Activated naive CD8-positive, alpha-beta T cell (primary cell): Measurements from ENCODE around the gene PPFIBP2.
"Not testable (repeated sequence)": the region's sequence is repeated elsewhere in the genome, so short reads cannot be mapped to it uniquely, and the experiment has no call there.

Source experiments
- H3K27ac Mint-ChIP-seq: one replicate; pipeline ENCODE4 v1.8.0; 2021; ENCODE audit warnings: mixed read lengths
- H3K27me3 Mint-ChIP-seq: one replicate; pipeline ENCODE4 v1.8.0; 2021; ENCODE audit warnings: mixed read lengths
- H3K36me3 Mint-ChIP-seq: one replicate; pipeline ENCODE4 v1.8.0; 2021; ENCODE audit warnings: mixed read lengths
- H3K4me1 Mint-ChIP-seq: one replicate; pipeline ENCODE4 v1.8.0; 2021; ENCODE audit warnings: low read depth, mixed read lengths
- H3K4me3 Mint-ChIP-seq: one replicate; pipeline ENCODE4 v1.8.0; 2021; ENCODE audit warnings: mild to moderate bottlenecking, mixed read lengths
- H3K9me3 Mint-ChIP-seq: one replicate; pipeline ENCODE4 v1.8.0; 2021; ENCODE audit warnings: low read depth, mixed read lengths

The PPFIBP2 gene

DNA sequence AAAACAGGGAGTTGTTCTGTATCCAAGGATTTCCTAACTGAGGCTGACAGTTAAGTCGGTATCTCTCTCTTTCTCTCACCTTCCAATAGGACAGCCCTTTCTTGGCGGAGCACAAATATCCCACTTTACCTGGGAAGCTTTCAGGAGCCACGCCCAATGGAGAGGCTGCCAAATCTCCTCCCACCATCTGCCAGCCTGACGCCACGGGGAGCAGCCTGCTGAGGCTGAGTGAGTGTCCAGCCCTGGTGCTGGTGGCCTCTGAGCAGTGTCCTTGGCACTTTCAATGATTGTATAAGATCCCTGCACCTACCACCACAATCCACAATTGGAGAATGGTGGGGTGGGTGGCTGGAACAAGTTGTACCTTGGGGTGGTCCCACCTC is 125.8 kb downstream of the PPFIBP2 start:
- Mint-ChIP-seq H3K27ac (no peak overlapping the region), H3K36me3 (peaks cover 18% of the 10 kb centered on the region), H3K27me3 (no peaks in the 10 kb centered on the region), H3K9me3 (no peaks in the 10 kb centered on the region), H3K4me3 (no peak overlapping the region), H3K4me1 (no peaks in the 10 kb centered on the region)

DNA sequence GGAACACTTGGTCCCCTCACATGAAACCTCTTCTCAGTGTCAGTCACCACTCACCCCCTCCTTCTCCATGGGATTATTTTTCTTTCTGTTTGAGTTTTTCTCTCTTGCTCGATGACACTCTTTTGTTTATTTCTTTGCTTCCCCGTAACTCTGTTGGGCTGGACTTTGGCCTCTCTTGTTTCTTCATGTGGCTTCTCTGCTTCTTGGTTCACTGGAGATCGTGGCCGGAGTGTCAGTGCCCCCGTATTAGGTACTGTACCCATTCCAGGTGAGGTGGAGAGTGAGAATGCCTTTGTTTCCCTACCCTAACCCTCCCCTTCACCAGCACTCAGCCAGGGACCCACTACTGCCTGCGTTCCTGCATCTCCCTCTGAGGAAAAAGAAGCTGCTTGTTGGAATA is 127.0 kb downstream of the PPFIBP2 start:
- Mint-ChIP-seq H3K9me3 (no peaks in the 10 kb centered on the region), H3K27me3 (no peaks in the 10 kb centered on the region), H3K27ac (no peak overlapping the region), H3K4me1 (no peaks in the 10 kb centered on the region), H3K36me3 (peaks cover 16% of the 10 kb centered on the region), H3K4me3 (no peak overlapping the region)

DNA sequence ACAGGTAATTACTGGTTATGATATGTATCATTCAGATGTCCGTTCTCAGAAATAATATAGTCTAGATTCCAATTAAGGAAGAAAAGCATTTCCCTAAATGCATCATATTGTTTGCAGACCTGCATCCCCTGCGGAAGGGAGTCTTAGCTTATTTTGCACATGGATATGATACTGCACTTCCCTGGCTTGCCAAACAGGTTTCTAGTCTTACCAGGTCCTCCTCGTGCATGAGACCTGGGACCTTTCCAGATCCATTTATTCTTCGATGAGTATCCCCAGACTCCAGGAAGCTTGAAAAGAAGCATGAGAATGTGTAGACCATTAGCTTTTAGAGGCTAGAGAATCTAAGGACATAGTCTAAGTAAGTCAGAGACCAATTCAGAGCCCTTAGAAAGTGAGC is 128.9 kb downstream of the PPFIBP2 start:
- Mint-ChIP-seq H3K4me3 (no peak overlapping the region), H3K9me3 (no peaks in the 10 kb centered on the region), H3K36me3 (peaks cover 15% of the 10 kb centered on the region), H3K27me3 (no peaks in the 10 kb centered on the region), H3K4me1 (no peaks in the 10 kb centered on the region), H3K27ac (no peak overlapping the region)

- H3K27me3 Mint-ChIP-seq, result no peaks in the 10 kb centered on the region
- H3K4me3 Mint-ChIP-seq, result no peak overlapping the region
- H3K27ac Mint-ChIP-seq, result no peak overlapping the region
- H3K36me3 Mint-ChIP-seq, result peaks cover 10% of the 10 kb centered on the region
- no peaks in the 10 kb centered on the region for H3K4me1 Mint-ChIP-seq
- no peaks in the 10 kb centered on the region for H3K9me3 Mint-ChIP-seq
Measured at GRCh38 chr11:7643314-7643713, 129.5 kb downstream of the PPFIBP2 start.

GRCh38 chr11:7645206-7645605 is 131.4 kb downstream of the PPFIBP2 start:
- no peak overlapping the region for H3K4me3 Mint-ChIP-seq
- no peaks in the 10 kb centered on the region for H3K9me3 Mint-ChIP-seq
- no peaks in the 10 kb centered on the region for H3K4me1 Mint-ChIP-seq
- H3K36me3 Mint-ChIP-seq, result peaks cover 8% of the 10 kb centered on the region
- no peaks in the 10 kb centered on the region for H3K27me3 Mint-ChIP-seq
- H3K27ac Mint-ChIP-seq, result peak overlapping the region; percentile 46

DNA sequence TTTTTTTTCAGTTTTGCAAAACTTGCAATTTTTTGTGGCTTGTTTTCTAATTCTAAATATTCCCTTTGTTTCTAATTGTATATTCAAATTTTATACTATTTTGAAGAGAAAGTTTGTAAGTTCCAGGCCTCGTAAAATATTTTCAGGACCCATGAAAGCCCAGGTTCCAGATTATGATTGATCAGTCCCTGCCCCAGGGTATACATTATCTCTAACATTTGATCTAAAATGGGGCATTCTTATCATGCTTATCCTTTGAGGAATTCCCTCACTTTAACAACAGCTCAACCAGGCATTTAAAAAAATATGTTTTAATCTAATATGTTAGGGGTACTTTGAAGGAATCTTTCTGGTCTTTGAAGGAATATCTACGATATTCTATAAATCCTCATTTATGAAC is 133.1 kb downstream of the PPFIBP2 start:
- peaks cover 9% of the 10 kb centered on the region for H3K36me3 Mint-ChIP-seq
- H3K4me3 Mint-ChIP-seq, result no peak overlapping the region
- no peaks in the 10 kb centered on the region for H3K9me3 Mint-ChIP-seq
- no peaks in the 10 kb centered on the region for H3K4me1 Mint-ChIP-seq
- no peak overlapping the region for H3K27ac Mint-ChIP-seq
- no peaks in the 10 kb centered on the region for H3K27me3 Mint-ChIP-seq

GRCh38 chr11:7648264-7648663 is 134.5 kb downstream of the PPFIBP2 start:
- no peaks in the 10 kb centered on the region for H3K4me1 Mint-ChIP-seq
- H3K9me3 Mint-ChIP-seq, result no peaks in the 10 kb centered on the region
- H3K36me3 Mint-ChIP-seq, result peaks cover 6% of the 10 kb centered on the region
- H3K27ac Mint-ChIP-seq, result no peak overlapping the region
- H3K27me3 Mint-ChIP-seq, result no peaks in the 10 kb centered on the region
- no peak overlapping the region for H3K4me3 Mint-ChIP-seq

- Mint-ChIP-seq H3K4me1 (no peaks in the 10 kb centered on the region), H3K27ac (no peak overlapping the region), H3K9me3 (no peaks in the 10 kb centered on the region), H3K36me3 (peaks cover 9% of the 10 kb centered on the region), H3K4me3 (no peak overlapping the region), H3K27me3 (no peaks in the 10 kb centered on the region)
Measured at GRCh38 chr11:7651140-7651551, 137.3 kb downstream of the PPFIBP2 start.

DNA sequence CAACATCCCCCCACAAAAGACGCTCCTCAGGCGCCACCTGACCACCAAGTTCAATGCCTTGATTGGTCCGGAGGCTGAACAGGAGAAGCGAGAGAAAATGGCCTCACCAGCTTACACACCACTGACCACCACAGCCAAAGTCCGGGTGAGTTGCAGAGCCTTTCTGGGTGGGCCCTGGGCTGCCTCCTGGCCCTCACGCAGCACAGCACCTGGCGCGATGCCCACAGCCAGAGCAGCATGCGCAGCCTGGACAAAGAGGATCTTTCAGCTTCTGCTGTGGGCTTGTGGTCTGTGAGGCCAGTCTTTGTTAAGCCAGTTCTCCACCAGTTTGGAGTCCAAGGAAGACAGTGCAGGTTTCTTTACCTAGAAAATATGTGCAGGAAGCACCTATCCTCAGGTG is 137.9 kb downstream of the PPFIBP2 start:
- peaks cover 9% of the 10 kb centered on the region for H3K36me3 Mint-ChIP-seq
- no peak overlapping the region for H3K27ac Mint-ChIP-seq
- no peaks in the 10 kb centered on the region for H3K4me1 Mint-ChIP-seq
- no peaks in the 10 kb centered on the region for H3K27me3 Mint-ChIP-seq
- no peaks in the 10 kb centered on the region for H3K9me3 Mint-ChIP-seq
- no peak overlapping the region for H3K4me3 Mint-ChIP-seq

GRCh38 chr11:7654195-7654705 is 140.5 kb downstream of the PPFIBP2 start:
- no peaks in the 10 kb centered on the region for H3K27me3 Mint-ChIP-seq
- no peaks in the 10 kb centered on the region for H3K9me3 Mint-ChIP-seq
- no peaks in the 10 kb centered on the region for H3K4me1 Mint-ChIP-seq
- no peak overlapping the region for H3K4me3 Mint-ChIP-seq
- H3K36me3 Mint-ChIP-seq, result peaks cover 17% of the 10 kb centered on the region
- no peak overlapping the region for H3K27ac Mint-ChIP-seq

DNA sequence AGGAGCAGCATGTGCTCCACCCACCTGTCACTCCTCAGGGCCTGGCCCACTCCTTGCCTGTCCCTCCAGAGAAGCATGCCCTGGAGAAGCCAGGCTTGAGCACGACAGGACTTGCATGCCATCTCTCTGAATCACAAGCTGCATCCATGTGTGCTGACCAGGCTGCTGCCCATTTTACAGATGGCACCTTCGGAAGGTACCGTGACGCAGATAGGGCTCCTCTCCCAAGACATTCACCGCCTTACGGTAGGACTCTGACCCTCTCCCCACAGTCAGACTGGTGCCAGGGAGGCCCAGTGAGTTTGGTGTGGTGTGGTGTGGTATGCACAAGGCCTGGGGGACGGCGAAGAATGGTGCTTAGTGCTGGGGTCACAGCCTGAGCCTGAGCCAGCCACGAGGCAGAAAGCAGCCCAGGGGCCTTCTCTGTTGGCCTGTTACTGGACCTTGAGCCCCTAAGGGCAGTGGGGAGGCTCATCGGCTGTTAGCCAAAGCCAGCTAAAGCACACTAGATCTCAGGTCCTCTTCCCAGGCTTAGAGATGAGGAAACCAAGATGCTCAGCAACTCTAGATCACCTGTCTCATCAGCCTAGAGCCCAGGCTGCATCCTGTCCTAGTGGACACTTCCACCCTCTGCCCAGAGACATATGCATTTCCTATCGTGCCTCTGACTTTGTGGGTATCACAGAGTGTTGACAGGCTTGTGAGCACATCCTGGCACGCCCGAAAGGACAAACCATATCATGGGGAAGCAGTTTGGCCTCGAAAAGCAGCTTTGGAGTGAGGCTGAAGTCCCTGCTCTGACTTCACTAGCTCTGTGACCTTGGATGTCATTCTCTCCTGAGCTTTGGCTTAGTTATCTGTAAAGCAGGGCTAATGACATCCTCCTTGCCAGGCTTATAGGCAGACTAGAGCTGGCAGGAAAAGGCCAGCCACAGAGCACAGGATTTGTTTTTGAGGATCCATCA is 141.7 kb downstream of the PPFIBP2 start:
- Mint-ChIP-seq H3K36me3 (peaks cover 14% of the 10 kb centered on the region), H3K27ac (no peak overlapping the region), H3K27me3 (no peaks in the 10 kb centered on the region), H3K9me3 (no peaks in the 10 kb centered on the region), H3K4me1 (no peaks in the 10 kb centered on the region), H3K4me3 (no peak overlapping the region)

DNA sequence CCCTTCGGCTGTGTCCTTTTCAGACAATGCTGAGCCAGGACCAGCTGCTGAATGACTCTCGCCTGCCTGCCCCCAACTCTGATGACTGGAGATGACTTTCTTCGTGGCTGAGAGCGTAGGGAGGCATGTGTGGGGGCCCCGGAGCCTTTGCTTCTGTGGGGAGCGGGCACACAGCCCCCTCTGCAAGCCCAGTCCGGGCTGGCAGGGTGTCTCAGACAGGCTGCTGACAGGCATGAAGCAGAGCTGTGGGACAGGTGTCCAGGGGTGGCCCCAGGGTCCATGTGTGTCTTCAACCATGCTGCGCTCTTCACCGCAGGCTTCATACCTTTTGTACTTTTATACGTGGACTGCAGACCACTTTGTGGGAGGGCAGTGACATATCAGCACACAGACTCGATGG is 142.9 kb downstream of the PPFIBP2 start:
- no peaks in the 10 kb centered on the region for H3K9me3 Mint-ChIP-seq
- peaks cover 14% of the 10 kb centered on the region for H3K36me3 Mint-ChIP-seq
- no peaks in the 10 kb centered on the region for H3K4me1 Mint-ChIP-seq
- H3K4me3 Mint-ChIP-seq, result no peak overlapping the region
- no peaks in the 10 kb centered on the region for H3K27me3 Mint-ChIP-seq
- H3K27ac Mint-ChIP-seq, result no peak overlapping the region

- Mint-ChIP-seq H3K36me3 (peaks cover 12% of the 10 kb centered on the region), H3K27ac (no peak overlapping the region), H3K9me3 (no peaks in the 10 kb centered on the region), H3K27me3 (no peaks in the 10 kb centered on the region), H3K4me3 (no peak overlapping the region), H3K4me1 (no peaks in the 10 kb centered on the region)
Measured at GRCh38 chr11:7657306-7658025, 143.7 kb downstream of the PPFIBP2 start.

- H3K27me3 Mint-ChIP-seq, H3K4me3 Mint-ChIP-seq, H3K27ac Mint-ChIP-seq, H3K4me1 Mint-ChIP-seq, H3K36me3 Mint-ChIP-seq, H3K9me3 Mint-ChIP-seq: not testable (repeated sequence)
Measured at GRCh38 chr11:7663531-7663930, 149.7 kb downstream of the PPFIBP2 start.

DNA sequence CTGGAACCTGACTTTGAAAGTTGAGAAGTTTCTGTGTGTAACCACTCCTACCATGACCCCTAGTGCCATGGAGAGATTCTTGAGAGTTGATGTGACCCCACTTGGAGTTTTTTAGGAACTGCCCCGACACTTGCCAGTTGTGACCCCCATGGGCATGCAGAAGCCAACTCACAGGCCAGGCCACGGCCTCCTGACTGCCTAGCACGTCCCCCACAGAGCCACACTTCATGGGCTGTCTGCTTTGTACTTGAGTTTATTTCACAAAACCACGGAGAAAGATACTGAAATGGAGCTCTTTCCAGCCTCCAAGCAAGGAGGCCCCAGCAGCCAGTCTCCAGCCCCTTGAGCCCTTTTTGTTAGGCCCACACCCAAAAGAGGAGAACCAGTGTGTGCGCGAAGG is 151.1 kb downstream of the PPFIBP2 start:
- no peak overlapping the region for H3K27ac Mint-ChIP-seq
- no peaks in the 10 kb centered on the region for H3K36me3 Mint-ChIP-seq
- H3K27me3 Mint-ChIP-seq, result no peaks in the 10 kb centered on the region
- no peaks in the 10 kb centered on the region for H3K4me1 Mint-ChIP-seq
- no peak overlapping the region for H3K4me3 Mint-ChIP-seq
- no peaks in the 10 kb centered on the region for H3K9me3 Mint-ChIP-seq
